Neural progenitor cell (in vitro differentiated cells): ENCODE data around the gene FHIP2A. TPM values are rescaled to one million over a fixed set of nuclear protein-coding genes. Genes with fewer than 3 reads are reported as not detected.

Experiments used
- DNase-seq: peaks from one replicate; pipeline ENCODE4 v3.0.0-alpha.2; 2016; ENCODE audit warnings: low spot score
- H2AFZ ChIP-seq: fragments of 200-600 bp; sonication (generic); replicated peaks from 2 replicates; pipeline ENCODE4 v1.6.1; 2016; ENCODE audit warnings: antibody characterized with exemption
- H3F3A ChIP-seq: fragments of 200-600 bp; sonication (generic); 2 replicates; pipeline ENCODE4 v1.6.1; 2016; ENCODE audit warnings: antibody characterized with exemption, low read depth
- H3K27ac ChIP-seq: fragments of 200-600 bp; sonication (generic); 2 replicates; pipeline ENCODE4 v1.5.1; 2016; ENCODE audit warnings: mild to moderate bottlenecking
- H3K27me3 ChIP-seq: fragments of 200-600 bp; sonication (generic); 2 replicates; pipeline ENCODE4 v1.6.1; 2016; ENCODE audit warnings: mild to moderate bottlenecking, moderate library complexity
- H3K36me3 ChIP-seq: fragments of 200-600 bp; sonication (generic); 2 replicates; pipeline ENCODE4 v1.5.1; 2016
- H3K4me1 ChIP-seq: fragments of 200-600 bp; sonication (generic); 2 replicates; pipeline ENCODE4 v1.6.1; 2016; ENCODE audit warnings: mixed run types
- H3K4me2 ChIP-seq: fragments of 200-600 bp; sonication (generic); 2 replicates; pipeline ENCODE4 v1.6.1; 2016
- H3K4me3 ChIP-seq: fragments of 200-600 bp; sonication (generic); 2 replicates; pipeline ENCODE4 v1.5.1; 2016
- H3K79me2 ChIP-seq: fragments of 200-600 bp; sonication (generic); 2 replicates; pipeline ENCODE4 v1.6.1; 2016; ENCODE audit warnings: low read depth
- H3K9ac ChIP-seq: fragments of 200-600 bp; sonication (generic); 2 replicates; pipeline ENCODE4 v1.6.1; 2016
- H3K9me3 ChIP-seq: fragments of 200-600 bp; sonication (generic); 2 replicates; pipeline ENCODE4 v1.5.1; 2016; ENCODE audit warnings: low read depth
- H4K20me1 ChIP-seq: fragments of 200-600 bp; sonication (generic); 2 replicates; pipeline ENCODE4 v1.6.1; 2016; ENCODE audit warnings: low read depth
- H3K27ac Mint-ChIP-seq: 3 replicates; pipeline ENCODE4 v1.8.0; 2021; ENCODE audit warnings: mixed read lengths
- H3K27me3 Mint-ChIP-seq: 2 replicates; pipeline ENCODE4 v1.8.0; 2022; ENCODE audit warnings: low read depth, mild to moderate bottlenecking, inconsistent platforms, moderate library complexity, mixed read lengths; ENCODE audit not compliant: insufficient read depth
- H3K36me3 Mint-ChIP-seq: 3 replicates; pipeline ENCODE4 v1.8.0; 2021; ENCODE audit warnings: mixed read lengths
- H3K4me1 Mint-ChIP-seq: 3 replicates; pipeline ENCODE4 v1.8.0; 2021; ENCODE audit warnings: mixed read lengths
- H3K4me3 Mint-ChIP-seq: 3 replicates; pipeline ENCODE4 v1.8.0; 2021; ENCODE audit warnings: mild to moderate bottlenecking, moderate library complexity, mixed read lengths
- H3K9me3 Mint-ChIP-seq: 3 replicates; pipeline ENCODE4 v1.8.0; 2020; ENCODE audit warnings: mixed read lengths
- CTCF ChIP-seq: fragments of 200-600 bp; sonication (generic); IDR thresholded peaks from 2 replicates; pipeline ENCODE4 v1.5.1; 2017; ENCODE audit warnings: antibody characterized with exemption, mild to moderate bottlenecking
- EZH2 ChIP-seq: fragments of 200-600 bp; sonication (generic); IDR thresholded peaks from 2 replicates; pipeline ENCODE4 v1.6.1; 2017; ENCODE audit warnings: antibody characterized with exemption, mild to moderate bottlenecking, moderate library complexity
- EZH2phosphoT487 ChIP-seq: fragments of 200-600 bp; sonication (generic); IDR thresholded peaks from 2 replicates; pipeline ENCODE4 v1.6.1; 2017; ENCODE audit warnings: antibody characterized with exemption
- total RNA-seq: library from RNA; depleted of rRNA; stranded (reverse); fragments of >200 nt; gene quantifications from 2 replicates; pipeline ENCODE4 v1.2.3, GENCODE V29; 2015; ENCODE audit warnings: low replicate concordance

The FHIP2A gene
- total RNA-seq, 1 donor from 2014 or later: 28.2 TPM

GRCh38 chr10:114819322-114819721 lies 2.3 kb upstream of the FHIP2A start:
- Histone ChIP-seq H3K9me3 (no peaks in the 10 kb centered on the region), H3K36me3 (peaks cover 4% of the 10 kb centered on the region), H3K79me2 (peaks cover 21% of the 10 kb centered on the region), H3F3A (peaks cover 14% of the 10 kb centered on the region), H3K4me3 (no peak overlapping the region), H3K4me1 (peaks cover 4% of the 10 kb centered on the region), H3K9ac (no peak overlapping the region), H4K20me1 (peaks cover 11% of the 10 kb centered on the region), H3K27ac (no peak overlapping the region), H2AFZ (no peak overlapping the region), H3K4me2 (no peak overlapping the region), H3K27me3 (no peaks in the 10 kb centered on the region)
- Mint-ChIP-seq H3K9me3 (peaks cover 4% of the 10 kb centered on the region), H3K27me3 (no peaks in the 10 kb centered on the region), H3K4me3 (no peak overlapping the region), H3K4me1 (peaks cover 12% of the 10 kb centered on the region), H3K27ac (no peak overlapping the region), H3K36me3 (peaks cover 4% of the 10 kb centered on the region)
- no peak for TF ChIP-seq EZH2phosphoT487
- TF ChIP-seq CTCF: no peak
- TF ChIP-seq EZH2: no peak
- no peak for DNase-seq

- Histone ChIP-seq H3K36me3 (peaks cover 4% of the 10 kb centered on the region), H3K9ac (peak overlapping the region; percentile 86), H2AFZ (peak overlapping the region; percentile 82), H3K4me2 (peak overlapping the region; percentile 94), H3K4me1 (peaks cover 4% of the 10 kb centered on the region), H4K20me1 (peaks cover 24% of the 10 kb centered on the region), H3K9me3 (no peaks in the 10 kb centered on the region), H3K27me3 (no peaks in the 10 kb centered on the region), H3K4me3 (peak overlapping the region; percentile 98), H3K79me2 (peaks cover 37% of the 10 kb centered on the region), H3K27ac (peak overlapping the region; percentile 66), H3F3A (peaks cover 14% of the 10 kb centered on the region)
- TF ChIP-seq EZH2phosphoT487: no peak
- TF ChIP-seq EZH2: peak; percentile 37
- no peak for TF ChIP-seq CTCF
- peak overlapping the region; percentile 98 for H3K4me3 Mint-ChIP-seq
- H3K27ac Mint-ChIP-seq: peak overlapping the region; percentile 97
- peaks cover 8% of the 10 kb centered on the region for H3K9me3 Mint-ChIP-seq
- peaks cover 16% of the 10 kb centered on the region for H3K4me1 Mint-ChIP-seq
- H3K36me3 Mint-ChIP-seq: peaks cover 7% of the 10 kb centered on the region
- no peaks in the 10 kb centered on the region for H3K27me3 Mint-ChIP-seq
- DNase-seq: no peak
Observed at GRCh38 chr10:114821915-114822443, 399 bp downstream of the FHIP2A start.

GRCh38 chr10:114822444-114823076 lies 980 bp downstream of the FHIP2A start:
- H3K27ac Mint-ChIP-seq: peak overlapping the region; percentile 97
- H3K9me3 Mint-ChIP-seq: peaks cover 10% of the 10 kb centered on the region
- H3K27me3 Mint-ChIP-seq: peaks cover 2% of the 10 kb centered on the region
- H3K4me3 ChIP-seq: peak overlapping the region; percentile 98
- H2AFZ ChIP-seq: peak overlapping the region; percentile 82
- H3K9me3 ChIP-seq: no peaks in the 10 kb centered on the region
- peaks cover 16% of the 10 kb centered on the region for H3K4me1 Mint-ChIP-seq
- H3K4me2 ChIP-seq: peak overlapping the region; percentile 94
- H3K36me3 Mint-ChIP-seq: peaks cover 9% of the 10 kb centered on the region
- peaks cover 4% of the 10 kb centered on the region for H3K36me3 ChIP-seq
- H4K20me1 ChIP-seq: peaks cover 24% of the 10 kb centered on the region
- H3K79me2 ChIP-seq: peaks cover 40% of the 10 kb centered on the region
- H3K27me3 ChIP-seq: no peaks in the 10 kb centered on the region
- DNase-seq: peak; percentile 53
- H3K4me3 Mint-ChIP-seq: peak overlapping the region; percentile 98
- peak overlapping the region; percentile 86 for H3K9ac ChIP-seq
- H3F3A ChIP-seq: peaks cover 14% of the 10 kb centered on the region
- TF ChIP-seq EZH2phosphoT487: no peak
- H3K27ac ChIP-seq: no peak overlapping the region
- peaks cover 4% of the 10 kb centered on the region for H3K4me1 ChIP-seq

- Histone ChIP-seq H3K79me2 (peaks cover 44% of the 10 kb centered on the region), H3K9ac (peak overlapping the region; percentile 86), H3K4me3 (peak overlapping the region; percentile 98), H2AFZ (no peak overlapping the region), H3F3A (peaks cover 14% of the 10 kb centered on the region), H3K27me3 (no peaks in the 10 kb centered on the region), H3K4me2 (peak overlapping the region; percentile 94), H3K27ac (no peak overlapping the region), H3K36me3 (peaks cover 4% of the 10 kb centered on the region), H3K9me3 (no peaks in the 10 kb centered on the region), H4K20me1 (peaks cover 26% of the 10 kb centered on the region), H3K4me1 (peaks cover 4% of the 10 kb centered on the region)
- Mint-ChIP-seq H3K36me3 (peaks cover 9% of the 10 kb centered on the region), H3K27me3 (peaks cover 2% of the 10 kb centered on the region), H3K9me3 (peaks cover 10% of the 10 kb centered on the region), H3K27ac (no peak overlapping the region), H3K4me3 (peak overlapping the region; percentile 98), H3K4me1 (peaks cover 16% of the 10 kb centered on the region)
- TF ChIP-seq EZH2 (no peak), EZH2phosphoT487 (no peak), CTCF (no peak)
- DNase-seq: no peak
Observed at GRCh38 chr10:114823077-114823463, 1.5 kb downstream of the FHIP2A start.
